Epithelial cell of esophagus (primary cell): ENCODE results near the gene ECPAS.
"Not testable (repeated sequence)": the region's sequence is repeated elsewhere in the genome, so short reads cannot be mapped to it uniquely, and the experiment has no call there.

ENCODE experiments used
- DNase-seq: peaks from one replicate; pipeline ENCODE4 v3.0.0; 2010; ENCODE audit warnings: low read depth
- H3K4me3 ChIP-seq: 2 replicates; pipeline ENCODE4 v1.5.1; 2011; ENCODE audit warnings: mild to moderate bottlenecking, low read length, control low read depth
- CTCF ChIP-seq: IDR thresholded peaks from 2 replicates; pipeline ENCODE4 v1.5.1; 2011; ENCODE audit warnings: low read depth, mild to moderate bottlenecking, low read length, control low read depth, inconsistent platforms; ENCODE audit not compliant: insufficient read depth; ENCODE audit errors: missing control alignments

ECPAS gene

GRCh38 chr9:111423389-111423788 is 60.8 kb downstream of the ECPAS start:
- TF ChIP-seq CTCF: no peak
- DNase-seq: no peak
- H3K4me3 ChIP-seq: no peak overlapping the region

- DNase-seq: no peak
- no peak for TF ChIP-seq CTCF
- H3K4me3 ChIP-seq: no peak overlapping the region
These were observed 69.8 kb downstream of the ECPAS start for GRCh38 chr9:111414406-111414805.

GRCh38 chr9:111413996-111414395 is 70.2 kb downstream of the ECPAS start:
- TF ChIP-seq CTCF: no peak
- DNase-seq: no peak

GRCh38 chr9:111412280-111412679 is 71.9 kb downstream of the ECPAS start:
- peak; percentile 16 for TF ChIP-seq CTCF
- DNase-seq: no peak
- H3K4me3 ChIP-seq: no peak overlapping the region

More at GRCh38 chr9:111413996-111414395, 70.2 kb downstream of the ECPAS start:
- no peak overlapping the region for H3K4me3 ChIP-seq

GRCh38 chr9:111411266-111411665 is 72.9 kb downstream of the ECPAS start:
- H3K4me3 ChIP-seq: no peak overlapping the region
- no peak for TF ChIP-seq CTCF
- DNase-seq: peak; percentile 51

- DNase-seq: no peak
- no peak for TF ChIP-seq CTCF
- no peak overlapping the region for H3K4me3 ChIP-seq
These were observed 76.4 kb downstream of the ECPAS start for GRCh38 chr9:111407813-111408212.

GRCh38 chr9:111405701-111406100 is 78.5 kb downstream of the ECPAS start:
- no peak for TF ChIP-seq CTCF
- no peak overlapping the region for H3K4me3 ChIP-seq
- DNase-seq: no peak

- not testable (repeated sequence) for DNase-seq, H3K4me3 ChIP-seq
These were observed 82.7 kb downstream of the ECPAS start for GRCh38 chr9:111401486-111401885.
